GM18499 (cell line): Measurements from ENCODE around the gene MIPOL1.

Experiments
- ATAC-seq: cut with Tn5 transposase; IDR thresholded peaks from one replicate; pipeline ENCODE4 v1.9.1; 2021; ENCODE audit warnings: moderate number of reproducible peaks; ENCODE audit not compliant: insufficient read depth, unreplicated experiment

MIPOL1 gene

DNA sequence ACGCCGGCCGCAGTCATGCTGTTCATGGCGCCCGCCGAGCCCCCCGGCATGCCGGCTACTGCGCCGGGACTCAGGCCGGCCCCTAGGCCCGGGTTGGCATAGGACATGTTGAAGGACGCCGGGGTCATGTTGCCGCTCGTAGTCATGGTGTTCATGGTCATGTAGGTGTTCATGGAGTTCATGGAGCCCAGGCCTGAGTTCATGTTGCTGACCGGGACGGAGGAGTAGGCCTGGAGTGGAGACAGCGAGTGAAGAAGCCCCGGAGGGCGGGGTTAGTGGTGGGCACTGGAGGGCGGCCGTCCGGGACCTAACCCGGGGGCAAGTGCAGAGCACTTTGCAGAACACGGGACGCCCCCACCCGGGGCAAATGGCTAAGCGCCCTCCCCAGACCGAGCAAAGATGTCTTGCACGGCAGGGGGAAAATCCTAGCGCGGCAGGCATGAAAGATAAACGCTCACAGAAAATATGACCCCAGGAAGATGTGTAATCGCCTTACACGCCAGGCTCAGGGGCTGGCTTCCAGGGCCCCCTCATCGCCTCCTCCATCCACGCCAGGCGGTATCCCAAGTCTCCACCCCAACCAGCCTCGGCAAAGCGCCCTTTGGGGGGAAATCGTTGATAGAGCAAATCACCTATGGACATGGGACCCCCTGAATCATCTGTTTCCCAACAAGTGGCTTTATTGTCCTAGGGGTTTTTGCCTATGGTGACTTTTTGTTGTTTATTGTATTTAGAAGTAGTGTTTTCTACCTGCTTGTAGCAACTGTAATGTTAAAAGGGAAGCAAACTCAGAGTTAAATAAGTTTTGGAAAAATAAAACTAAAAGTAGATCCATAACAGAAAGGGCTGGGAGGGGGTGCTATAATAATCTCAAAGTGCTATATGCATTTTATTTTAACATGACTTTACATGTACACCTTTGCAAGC lies 395.0 kb downstream of the MIPOL1 start:
- ATAC-seq = no peak

DNA sequence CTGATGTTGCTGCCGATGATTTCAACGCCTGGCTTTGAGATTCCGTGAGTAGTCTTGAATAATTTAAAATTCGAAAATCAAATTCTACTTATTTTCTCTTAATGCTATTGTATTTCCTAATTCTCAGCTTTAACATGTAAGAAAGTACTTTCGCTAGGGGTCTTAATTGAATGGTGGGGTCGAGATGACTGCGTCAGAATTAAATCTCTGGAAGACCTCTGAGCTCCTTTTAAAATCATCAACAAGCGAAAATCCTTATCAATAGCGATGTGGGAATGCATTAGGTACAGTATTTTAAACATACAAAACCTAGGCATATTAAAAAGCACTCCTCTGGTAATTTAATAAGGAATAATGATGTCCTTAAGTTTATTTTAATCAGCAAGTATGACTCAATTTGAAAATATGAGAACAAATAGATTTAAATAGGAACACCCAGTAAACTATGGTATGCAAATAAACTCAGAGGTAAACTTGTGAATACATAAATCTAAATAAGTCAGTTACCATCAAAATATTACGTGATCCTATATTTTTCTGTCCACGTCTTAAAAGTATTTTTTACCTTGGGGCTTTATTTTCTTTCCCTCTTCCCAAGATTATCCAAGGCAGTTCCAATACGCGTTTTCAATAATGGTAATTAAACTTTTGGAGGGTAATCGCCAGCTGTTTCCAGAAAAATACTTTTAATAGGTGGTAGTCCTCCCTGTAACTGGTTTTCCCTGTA lies 395.9 kb downstream of the MIPOL1 start:
- ATAC-seq = no peak

DNA sequence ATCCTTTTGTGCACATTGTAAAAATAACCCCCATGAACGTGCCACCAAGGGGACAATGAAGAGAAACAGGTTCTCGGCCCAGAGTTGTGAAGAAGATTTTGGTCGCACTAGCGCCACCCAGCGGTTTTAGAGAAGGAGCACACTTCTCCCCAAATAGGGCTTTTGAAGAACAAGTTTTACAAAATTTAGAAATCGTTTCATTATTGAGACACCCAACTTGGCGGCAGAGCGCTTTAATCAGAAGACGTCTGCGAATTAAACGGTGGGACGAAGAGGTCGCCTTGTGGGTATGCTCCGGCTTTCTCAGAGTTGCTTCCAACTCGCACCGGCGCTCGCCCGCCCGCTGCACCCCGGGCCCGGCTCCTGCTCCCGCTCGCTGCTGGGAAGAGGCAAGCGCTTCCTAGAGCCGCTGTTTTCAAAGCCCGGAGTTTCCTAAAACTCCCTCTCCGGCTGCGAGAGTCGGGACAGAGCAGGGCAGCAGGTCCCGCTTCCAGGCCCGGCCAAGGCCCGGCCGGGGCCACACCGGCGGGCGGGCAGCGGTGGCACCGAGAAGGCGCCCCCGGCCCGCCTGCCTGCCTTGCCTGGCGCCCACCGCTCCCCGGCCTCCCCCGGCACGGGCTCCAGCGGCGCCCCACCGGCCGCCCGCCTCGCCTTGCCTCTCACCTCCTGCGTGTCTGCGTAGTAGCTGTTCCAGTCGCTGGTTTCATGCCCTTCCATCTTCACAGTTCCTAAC lies 396.7 kb downstream of the MIPOL1 start:
- no peak for ATAC-seq

DNA sequence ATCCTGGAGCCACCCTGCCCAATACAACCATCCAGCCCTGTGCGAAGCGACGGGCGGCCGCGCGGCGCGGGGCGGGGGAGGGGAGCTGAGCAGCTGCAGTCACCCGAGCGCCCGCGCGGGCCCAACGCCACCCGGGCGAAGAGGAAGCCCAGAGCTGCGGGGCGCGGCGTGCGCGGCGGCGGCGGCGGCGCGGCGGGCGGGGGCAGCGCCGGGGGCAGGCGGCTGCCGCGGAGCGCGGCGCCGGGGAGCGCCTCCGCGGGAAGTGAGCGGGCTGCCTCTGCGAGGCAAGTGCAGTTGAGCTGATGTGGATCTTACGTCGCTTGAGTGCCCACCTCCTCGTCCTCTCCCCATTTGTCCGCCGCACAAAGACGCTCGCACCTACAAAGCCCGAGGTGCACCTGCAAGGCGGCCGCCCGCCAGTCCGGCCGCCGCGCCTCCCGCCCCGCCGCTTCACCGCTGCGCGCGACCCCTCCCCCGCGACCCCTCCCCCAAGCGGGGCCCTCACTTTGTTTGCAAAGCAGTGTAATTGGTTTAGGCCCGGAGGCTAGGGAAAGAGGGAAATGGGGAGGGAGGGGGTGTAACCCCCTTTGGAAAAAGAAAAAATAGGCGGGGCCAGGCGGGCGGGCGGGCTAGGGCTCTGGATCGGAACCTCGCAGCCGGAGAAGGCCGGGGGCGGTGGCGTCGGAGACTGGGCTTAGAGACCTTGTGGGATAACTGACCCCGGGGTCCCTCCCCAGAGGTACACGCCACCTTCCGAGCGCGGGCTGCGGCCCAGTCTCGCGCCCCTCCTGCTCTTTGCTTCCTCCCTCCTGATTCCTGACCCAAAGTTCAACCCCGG lies 397.5 kb downstream of the MIPOL1 start, which contains the start of the genes FOXA1 and TTC6:
TSS of gene FOXA1 (minus strand) at position 279 of the 838 bp plus-strand sequence. CDS start at position 2, 277 bp downstream.
TSS of gene TTC6 (plus strand) at position 659 of the 838 bp plus-strand sequence. CDS start 26,436 bp downstream, outside the sequence.
- no peak for ATAC-seq

DNA sequence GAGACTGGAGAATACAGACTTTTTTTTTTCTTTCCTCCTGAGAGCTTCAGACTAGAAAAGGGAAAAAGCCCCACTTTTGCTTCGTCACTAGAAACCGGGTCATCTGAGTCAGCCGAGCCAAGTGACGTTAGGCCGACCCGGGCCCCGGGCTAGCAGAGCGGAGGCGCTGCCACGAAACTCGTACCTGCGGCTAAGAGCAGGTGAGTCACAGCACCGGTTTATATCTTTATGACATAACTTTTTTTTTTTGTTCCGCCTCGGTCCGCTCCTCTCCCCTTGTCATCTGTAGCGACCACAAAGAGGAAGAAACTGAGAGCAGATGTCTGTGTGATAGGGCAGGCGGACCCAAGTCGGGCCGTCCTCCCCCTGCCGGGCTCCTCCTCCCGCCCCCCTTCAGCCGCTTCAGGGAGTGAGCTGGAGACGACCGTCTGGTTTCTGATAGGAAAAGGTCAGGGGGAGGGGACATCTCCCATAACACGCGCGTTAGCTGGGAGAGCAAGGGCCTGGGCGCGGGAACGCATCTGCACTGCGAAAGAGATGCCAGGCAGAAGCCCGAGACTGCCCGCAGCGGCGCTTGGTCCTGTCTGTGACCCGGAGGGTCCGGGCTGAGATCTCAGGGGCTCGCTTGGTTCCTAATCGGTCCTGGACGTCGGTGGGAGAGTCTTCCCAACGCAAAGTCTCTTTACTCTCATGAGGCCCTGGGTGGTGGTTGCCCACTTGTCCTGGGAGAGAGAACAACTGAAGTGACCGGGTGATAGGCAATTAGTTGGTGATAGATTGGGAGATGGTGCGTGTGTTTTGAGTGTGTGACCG lies 398.3 kb downstream of the MIPOL1 start:
- peak; percentile 62 for ATAC-seq

DNA sequence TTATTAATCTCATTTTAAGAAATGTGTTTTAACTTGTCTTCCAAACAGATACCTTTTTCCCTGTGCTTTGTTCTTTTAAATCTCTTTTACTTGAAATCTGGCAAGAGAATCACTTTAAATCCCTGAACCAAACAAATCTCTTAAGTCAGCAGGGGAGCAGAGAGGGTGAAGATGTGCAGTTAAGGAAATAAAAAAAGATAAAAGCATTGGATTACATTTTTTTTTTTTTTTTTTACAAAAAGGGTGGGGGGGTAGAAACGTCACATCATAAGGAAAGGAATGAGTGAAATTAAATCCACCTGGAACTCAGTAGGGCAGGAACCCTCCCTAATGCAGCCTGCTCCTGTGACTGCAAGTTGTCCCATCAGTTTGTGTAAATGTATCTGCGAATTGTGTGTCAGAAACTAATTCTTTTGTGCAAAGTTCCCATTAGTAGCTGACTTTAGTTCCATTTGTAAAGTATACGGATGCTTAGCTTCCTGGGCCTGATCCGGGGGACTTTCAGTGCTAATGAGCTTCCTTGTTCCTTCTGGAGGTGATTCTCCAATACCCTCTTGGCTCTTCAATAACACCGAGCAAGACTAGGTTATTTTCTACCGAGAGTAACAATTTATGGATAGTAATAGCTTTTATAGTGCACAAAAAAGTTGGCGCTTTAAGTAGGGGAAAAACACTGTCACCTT lies 399.2 kb downstream of the MIPOL1 start:
- ATAC-seq = no peak

DNA sequence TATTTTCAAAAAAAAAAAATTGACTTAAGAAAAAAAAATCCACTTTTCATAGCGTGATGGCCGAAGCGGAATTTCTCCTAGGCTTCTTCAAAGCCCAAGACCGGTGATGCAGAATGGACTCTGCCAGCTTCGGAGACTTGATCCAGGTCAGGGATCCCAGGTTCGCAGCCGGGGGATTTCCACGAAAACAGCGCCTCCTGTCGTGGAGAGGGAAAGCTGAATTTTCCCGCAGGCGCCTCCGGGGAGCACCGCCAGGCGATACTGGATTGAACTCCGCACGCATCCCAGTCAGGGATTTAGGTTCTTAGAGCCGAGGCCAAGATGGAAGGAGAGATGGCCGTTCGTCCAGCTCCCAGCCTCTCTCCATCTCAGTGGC lies 399.8 kb downstream of the MIPOL1 start:
- no peak for ATAC-seq

DNA sequence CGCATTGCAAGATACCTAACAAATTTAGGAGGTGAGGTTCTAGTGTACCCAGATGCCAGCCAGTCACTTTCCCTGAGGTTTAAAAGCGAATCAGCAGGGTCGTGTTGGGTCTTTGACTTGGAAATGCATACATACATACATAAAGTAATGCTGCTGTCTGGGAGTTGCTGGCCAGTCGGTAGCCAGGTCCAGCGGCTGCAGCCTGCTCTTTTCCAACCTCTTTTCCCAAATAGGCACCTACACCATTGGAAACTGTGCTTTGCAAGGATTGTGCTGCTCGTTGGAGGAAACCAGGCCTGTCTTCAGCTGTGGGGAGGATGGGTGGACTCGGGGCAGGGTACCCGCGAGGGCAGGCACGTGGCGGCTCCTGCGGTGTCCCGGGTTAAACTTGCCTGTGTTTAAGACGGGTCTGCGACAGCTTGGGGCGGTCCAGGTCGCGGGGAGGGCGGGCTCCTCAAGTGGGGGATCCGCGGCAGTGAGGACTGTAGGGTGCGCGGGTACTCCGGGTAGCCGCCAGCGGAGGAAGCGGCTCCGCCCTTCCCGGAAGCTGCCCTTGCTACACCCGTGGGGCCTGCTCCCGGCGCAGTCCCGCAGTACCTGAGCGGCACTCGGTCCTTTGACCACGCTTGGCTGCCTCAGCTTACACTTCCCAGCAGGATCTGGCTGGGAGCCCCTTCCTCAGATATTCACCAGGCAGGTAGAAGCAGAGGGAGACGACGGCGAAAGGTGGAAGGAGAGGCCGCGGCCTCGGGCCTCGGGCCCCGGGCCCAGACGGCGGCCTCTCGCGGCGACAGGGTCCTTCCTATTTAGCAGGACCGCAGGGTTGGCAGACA lies 400.4 kb downstream of the MIPOL1 start:
- no peak for ATAC-seq

DNA sequence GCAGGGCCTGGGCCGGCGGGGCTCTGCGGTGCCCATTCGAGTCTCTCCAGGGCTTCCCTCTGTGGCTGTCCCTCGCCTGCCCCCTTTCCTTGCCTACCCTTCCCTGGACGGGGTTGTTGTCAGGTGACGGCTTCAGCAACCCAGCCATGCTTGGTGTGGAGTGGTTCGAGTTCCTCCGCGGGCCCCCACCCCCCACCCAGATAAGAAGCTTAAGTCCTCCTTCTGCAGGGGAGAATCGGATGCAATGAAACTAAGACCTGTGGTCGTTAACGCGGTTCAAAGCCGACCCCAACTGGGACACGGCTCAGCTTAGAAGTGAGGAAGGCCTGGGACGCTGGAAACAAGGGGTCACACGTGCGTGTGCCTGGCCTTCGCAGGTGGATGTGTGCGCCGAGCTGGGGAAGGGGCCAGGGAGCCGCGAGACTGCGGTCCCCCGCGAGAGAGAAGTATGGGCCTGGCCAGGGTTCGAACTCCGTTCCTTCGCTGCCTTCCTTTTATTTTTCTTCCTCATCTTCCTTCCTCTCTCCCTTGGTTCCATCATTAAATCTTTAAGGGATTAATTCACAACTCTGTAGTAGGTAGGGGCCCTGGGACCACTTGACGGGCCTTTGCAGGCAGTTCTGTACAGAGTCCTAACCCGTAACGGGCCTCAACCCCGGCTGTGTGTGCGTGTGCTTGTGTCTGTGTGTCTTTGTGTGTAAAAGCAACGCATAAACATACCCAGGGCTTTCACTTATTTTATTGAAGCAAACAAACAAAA lies 401.2 kb downstream of the MIPOL1 start:
- ATAC-seq = no peak

DNA sequence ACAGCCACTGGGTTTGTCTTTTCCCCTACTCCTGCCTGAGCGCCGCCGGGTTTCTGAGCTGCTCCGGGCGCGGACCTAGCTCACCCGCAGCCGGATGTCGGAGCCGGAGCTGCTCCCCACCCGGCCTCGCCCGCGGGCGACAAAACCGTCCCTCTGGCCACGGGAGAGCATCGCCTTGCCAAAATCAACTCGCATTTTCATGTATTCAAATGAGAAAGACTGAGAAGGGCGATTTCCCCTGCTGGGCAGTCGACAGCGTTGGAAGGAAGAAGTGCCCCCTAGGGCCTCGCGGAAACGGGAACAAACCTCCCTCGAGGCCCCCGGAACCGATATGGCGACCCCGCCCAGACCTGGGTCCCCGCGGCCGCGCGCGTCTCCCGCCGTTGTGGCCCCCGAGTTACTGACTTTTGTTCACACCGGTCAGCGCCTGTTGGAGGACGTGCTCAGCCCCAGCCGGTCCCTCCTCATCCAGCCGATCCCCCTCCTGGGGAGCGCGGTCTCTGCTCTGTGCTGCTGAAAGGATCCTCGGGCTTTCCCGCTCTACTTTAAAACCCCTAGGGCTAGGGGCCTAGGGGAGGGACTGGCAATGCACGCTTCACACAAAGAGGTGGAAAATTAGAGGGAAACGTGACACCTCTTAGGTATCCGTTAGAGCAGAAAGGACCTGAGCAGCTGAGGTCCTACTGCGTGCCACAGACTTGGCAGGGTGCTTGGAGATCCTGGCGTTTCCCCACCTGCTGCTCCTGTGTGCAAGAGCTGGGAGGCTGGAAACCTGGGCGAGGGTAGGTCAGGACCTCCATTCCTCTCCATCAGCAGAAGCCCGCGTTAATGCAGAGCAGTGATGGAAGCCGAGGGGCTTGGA lies 402.0 kb downstream of the MIPOL1 start:
- ATAC-seq = no peak

DNA sequence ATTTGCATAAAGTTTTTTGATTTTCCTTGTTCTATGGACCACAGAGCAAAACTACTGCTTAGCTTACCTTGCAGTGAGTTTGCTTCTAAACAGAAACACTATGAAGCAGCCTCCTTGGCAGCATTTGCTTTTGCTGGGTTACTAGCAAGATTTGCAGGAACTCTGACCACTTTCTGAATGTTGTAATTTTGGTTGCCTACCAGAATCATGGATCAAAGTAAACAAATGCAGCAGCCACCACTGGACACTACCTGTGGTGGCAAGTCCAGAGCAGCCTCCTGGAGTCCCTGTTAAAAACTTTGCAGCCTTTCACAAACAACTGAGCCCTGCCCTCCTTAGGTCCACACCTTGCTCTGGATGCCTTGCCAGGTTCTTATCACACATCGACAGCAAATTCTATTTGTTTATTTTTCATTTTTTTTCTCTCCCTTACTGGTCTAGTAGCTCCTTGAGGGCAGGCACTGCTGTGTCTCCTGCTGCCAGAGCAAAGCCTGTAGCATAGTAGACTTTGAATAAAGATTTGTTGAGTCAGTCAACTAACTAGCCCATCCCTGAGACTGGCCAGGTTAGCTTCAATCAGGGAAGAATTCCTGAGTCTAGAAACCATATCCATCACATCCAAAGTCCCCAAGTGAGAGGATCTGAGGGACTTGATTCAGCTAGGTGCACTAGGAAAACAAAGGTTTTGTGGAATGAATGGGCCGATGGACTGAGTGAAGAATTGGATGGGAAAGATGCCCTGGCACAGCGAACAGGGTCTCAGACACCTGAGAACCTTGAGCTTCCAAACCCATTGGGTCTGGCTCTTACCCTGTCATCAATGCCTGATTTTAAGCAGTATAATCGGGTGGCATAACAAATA lies 403.4 kb downstream of the MIPOL1 start:
- no peak for ATAC-seq

DNA sequence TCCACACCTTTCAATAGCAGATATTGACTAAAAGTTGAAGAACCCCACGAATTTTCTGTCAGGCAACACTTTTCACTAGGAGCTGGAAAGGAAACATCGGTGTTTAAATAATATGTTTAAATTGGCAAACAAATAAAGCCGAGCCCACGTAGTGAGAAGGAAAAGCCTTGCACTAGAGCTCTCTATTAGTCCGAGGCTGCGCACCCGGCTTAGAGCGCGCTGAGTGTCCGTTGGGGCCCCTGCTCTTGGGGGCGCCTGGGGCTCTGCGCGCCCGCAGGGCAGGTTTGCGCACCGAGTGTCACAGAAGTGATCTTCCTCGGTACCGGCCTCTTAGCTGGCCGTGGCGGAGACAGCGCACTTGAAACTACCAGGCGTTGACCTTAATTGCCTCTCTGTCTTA lies 404.1 kb downstream of the MIPOL1 start:
- ATAC-seq = no peak
